ENCODE measurements around the gene RFLNA.

Gene RFLNA

DNA sequence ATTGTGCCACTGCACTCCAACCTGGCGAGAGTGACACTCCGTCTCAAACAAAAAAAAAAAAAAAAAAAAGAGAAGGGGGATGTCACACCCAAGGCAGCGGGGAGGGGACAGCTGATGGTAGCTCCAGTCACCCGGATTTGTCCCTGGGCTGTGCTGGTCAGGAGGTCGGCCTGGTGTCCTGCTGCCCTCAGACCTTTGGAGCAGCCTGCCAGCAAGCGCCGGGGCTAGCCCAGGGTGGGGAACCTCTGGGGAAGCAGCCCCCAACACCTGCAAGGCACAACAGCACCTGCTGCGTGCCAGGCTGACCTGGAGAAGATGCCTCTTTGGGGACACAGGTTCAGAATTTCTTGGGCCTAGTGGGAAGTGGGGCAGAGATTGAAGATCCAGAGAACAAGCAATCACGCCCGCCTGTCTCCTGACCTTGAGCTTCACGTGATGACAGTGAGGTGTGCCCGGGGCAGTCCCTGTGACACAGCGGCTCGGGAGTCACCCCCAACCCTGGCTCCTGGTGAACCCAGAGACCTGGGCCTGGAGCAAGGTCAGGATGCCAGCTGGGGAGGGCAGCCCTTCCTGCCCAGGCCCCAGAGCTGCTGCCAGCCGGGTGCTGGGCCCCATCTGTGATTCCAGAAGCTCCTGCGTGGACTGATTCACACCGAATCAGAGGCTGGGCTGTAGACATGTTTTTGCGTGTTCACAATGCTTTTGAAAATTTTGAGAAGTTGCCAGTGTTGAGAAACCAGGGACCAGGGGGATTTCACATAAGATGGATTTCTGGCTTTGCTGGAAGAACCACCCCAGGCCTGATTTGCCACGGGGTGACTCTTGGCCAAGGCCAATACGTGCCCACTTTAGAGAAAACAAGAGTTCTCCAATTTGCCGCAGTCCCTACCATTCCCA is 66.4 kb downstream of the RFLNA start:
- DNase-seq: no peak

GRCh38 chr12:124361996-124362395 is 67.1 kb downstream of the RFLNA start:
- no peak for DNase-seq

- no peak for DNase-seq
Observed at GRCh38 chr12:124363353-124363965, 68.6 kb downstream of the RFLNA start.

- no peak for DNase-seq
Observed at GRCh38 chr12:124364543-124364942, 69.7 kb downstream of the RFLNA start.

Measured in stimulated activated CD4-positive, alpha-beta T cell treated with anti-CD3 and anti-CD28 coated beads, Interleukin-2, amount 100 ng/mL, for 48 hours (primary cell).